ENCODE data around the gene ARCN1.

DNA sequence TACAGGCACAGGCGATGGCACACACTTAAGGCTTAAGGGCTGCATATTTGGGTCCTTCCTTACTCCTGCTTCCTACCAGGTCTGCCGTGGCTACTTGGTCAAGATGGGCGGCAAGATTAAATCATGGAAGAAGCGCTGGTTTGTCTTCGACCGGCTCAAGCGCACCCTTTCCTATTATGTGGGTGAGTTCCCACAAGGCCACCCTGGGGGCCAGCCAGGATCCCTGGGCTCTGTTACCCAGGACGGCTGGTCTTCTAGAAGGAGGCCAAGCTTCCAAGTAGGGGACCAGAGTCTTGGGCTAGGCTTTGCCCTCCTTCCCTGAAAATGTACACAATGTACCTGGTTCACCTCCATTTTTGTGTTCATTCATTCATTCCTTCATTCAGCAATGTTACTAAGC, 78.2 kb downstream of the ARCN1 start:
- no peak for TF ChIP-seq POLR2A (IDR thresholded peaks at IDR 0.05)
- TF ChIP-seq, protein P1, sequence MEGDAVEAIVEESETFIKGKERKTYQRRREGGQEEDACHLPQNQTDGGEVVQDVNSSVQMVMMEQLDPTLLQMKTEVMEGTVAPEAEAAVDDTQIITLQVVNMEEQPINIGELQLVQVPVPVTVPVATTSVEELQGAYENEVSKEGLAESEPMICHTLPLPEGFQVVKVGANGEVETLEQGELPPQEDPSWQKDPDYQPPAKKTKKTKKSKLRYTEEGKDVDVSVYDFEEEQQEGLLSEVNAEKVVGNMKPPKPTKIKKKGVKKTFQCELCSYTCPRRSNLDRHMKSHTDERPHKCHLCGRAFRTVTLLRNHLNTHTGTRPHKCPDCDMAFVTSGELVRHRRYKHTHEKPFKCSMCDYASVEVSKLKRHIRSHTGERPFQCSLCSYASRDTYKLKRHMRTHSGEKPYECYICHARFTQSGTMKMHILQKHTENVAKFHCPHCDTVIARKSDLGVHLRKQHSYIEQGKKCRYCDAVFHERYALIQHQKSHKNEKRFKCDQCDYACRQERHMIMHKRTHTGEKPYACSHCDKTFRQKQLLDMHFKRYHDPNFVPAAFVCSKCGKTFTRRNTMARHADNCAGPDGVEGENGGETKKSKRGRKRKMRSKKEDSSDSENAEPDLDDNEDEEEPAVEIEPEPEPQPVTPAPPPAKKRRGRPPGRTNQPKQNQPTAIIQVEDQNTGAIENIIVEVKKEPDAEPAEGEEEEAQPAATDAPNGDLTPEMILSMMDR (IDR thresholded peaks at IDR 0.05 in 8 of 11, conservative IDR thresholded peaks at IDR 0.05 in 3 of 11) = no peak
- TF ChIP-seq POLR2AphosphoS5 (IDR thresholded peaks at IDR 0.05) = no peak

All from spleen (tissue), 7 donors.